Measurements from ENCODE around the gene RAX.

Gene RAX

DNA sequence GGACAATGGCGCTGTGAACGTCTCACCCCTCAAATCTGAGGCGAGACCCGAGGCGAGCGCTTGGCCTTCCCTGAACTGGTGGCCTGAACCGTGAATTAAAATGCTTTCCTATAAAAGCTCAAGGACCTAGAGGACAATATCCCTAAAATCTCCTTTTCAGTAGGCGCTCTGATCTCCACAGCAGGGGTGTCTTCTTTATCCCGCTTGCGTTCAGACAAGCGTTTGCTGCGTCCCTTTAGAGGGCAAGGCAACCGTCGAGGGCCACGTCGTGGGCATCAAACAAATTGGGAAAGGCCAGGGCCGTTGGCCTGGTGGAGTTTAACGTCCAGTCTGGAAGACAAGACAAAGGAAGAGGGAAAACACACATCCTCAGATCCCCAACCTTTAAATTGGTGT lies 1.3 kb upstream of the RAX start:
- TF ChIP-seq, protein P1, sequence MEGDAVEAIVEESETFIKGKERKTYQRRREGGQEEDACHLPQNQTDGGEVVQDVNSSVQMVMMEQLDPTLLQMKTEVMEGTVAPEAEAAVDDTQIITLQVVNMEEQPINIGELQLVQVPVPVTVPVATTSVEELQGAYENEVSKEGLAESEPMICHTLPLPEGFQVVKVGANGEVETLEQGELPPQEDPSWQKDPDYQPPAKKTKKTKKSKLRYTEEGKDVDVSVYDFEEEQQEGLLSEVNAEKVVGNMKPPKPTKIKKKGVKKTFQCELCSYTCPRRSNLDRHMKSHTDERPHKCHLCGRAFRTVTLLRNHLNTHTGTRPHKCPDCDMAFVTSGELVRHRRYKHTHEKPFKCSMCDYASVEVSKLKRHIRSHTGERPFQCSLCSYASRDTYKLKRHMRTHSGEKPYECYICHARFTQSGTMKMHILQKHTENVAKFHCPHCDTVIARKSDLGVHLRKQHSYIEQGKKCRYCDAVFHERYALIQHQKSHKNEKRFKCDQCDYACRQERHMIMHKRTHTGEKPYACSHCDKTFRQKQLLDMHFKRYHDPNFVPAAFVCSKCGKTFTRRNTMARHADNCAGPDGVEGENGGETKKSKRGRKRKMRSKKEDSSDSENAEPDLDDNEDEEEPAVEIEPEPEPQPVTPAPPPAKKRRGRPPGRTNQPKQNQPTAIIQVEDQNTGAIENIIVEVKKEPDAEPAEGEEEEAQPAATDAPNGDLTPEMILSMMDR (conservative IDR thresholded peaks at IDR 0.05; ENCODE audit: low read length) = no peak
- no peak for DNase-seq (ENCODE audit: low read depth)
- no peak overlapping the region for H3K4me3 ChIP-seq (ENCODE audit: low read length)

DNA sequence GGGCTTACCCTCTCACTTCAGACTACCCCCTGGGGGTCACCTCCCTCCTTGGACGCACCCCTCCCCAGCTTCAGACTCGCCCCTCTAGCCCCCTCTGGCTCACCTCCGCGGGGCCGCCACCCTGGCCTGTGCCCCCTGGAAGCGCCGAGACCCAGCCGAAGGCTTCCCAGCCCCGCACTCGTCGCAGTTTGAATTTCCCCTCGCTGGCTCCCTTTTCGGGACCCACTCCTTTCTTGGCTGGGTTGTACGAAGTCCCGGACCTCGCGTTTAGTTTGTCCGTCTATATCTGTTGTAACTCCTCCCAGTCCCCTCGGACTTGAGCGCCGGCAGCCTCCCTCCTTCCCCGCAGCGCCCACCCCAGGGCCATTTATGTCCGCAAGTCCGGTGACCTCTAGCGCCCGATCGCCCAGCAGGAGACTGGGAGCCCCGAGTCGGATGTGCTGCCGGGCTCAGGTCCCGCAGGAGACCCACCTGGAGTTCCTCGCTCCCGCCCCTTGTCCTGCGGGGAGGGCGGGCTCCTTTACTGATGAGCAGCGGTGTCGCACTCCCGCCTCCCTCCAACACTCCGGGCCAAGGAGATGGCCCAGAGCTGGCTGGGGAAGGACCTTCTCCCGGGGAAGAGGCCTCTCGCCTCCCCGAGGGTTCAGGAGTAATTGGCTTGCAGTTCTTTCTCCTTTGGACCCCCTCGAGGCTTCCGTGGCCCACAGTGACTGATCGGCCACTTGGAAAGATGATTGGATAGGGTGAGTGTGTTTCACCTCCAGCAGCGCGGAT lies 692 bp upstream of the RAX start:
- TF ChIP-seq, protein P1 (conservative IDR thresholded peaks at IDR 0.05; ENCODE audit: low read length) = no peak
- DNase-seq (ENCODE audit: low read depth) = no peak
- H3K4me3 ChIP-seq (ENCODE audit: low read length) = no peak overlapping the region

DNA sequence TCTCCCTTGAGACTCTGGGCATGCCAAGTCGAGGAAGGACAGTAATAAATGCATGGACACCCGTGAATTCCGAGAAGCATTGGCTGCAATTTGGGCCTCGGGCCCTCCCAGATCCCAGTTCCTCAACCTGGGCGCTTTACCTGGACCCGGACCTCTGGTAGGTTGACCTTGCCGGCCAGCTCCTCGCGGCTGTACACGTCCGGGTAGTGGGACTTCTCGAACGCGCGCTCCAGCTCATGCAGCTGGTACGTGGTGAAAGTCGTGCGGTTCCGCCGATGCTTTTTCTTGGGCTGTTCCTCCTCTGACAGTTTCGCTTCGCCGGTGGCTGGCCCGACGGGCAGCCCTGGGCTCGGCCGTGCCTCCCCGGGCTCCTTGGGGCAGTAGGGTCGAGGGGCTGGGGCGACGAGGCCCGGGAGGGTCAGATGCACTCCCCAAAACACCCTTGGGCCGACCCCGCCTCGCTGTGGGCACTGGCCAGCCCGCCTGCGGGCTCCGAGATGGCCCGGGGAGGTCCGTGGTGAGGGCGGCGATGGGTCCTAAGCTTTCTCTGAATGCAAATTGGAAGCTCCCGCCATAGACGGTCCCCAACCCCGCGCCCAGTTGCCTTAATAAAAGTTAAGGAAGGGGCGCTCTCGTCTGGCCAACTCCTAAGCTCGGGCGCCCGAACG lies 899 bp downstream of the RAX start:
- no peak for DNase-seq (ENCODE audit: low read depth)
- peak overlapping the region; percentile 26 for H3K4me3 ChIP-seq (ENCODE audit: low read length)
- TF ChIP-seq, protein P1 (conservative IDR thresholded peaks at IDR 0.05; ENCODE audit: low read length) = no peak

DNA sequence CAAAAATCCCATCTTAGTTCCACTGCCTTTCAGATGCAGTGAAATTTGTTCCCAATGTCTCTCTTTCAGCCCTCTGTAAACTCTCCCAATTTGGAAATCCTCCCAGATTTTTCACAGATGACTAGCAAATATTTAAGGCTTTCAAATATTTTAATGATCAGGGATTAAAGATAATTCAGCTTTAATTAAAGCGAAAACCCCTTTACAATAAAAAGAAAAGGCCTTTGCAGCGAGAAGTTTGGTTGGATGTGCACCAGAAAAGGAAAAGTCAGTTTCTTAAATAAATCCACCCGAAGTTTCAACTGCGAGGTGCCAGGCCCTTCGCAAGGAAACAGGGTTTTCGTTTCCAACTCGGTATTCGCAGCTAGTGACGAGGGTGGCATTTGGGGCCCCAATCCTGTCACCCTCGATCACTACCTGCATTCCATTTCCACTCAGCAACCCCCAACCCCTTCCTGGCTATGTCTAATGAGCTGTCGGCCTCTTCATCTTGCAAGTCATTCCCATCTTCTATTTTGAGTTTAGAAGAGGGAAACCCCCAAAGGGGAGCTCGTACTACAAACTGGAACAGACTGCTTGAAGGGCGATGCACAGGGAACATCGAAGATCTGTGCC lies 1.5 kb downstream of the RAX start:
- TF ChIP-seq, protein P1 (conservative IDR thresholded peaks at IDR 0.05; ENCODE audit: low read length) = no peak
- no peak overlapping the region for H3K4me3 ChIP-seq (ENCODE audit: low read length)
- DNase-seq (ENCODE audit: low read depth) = no peak

DNA sequence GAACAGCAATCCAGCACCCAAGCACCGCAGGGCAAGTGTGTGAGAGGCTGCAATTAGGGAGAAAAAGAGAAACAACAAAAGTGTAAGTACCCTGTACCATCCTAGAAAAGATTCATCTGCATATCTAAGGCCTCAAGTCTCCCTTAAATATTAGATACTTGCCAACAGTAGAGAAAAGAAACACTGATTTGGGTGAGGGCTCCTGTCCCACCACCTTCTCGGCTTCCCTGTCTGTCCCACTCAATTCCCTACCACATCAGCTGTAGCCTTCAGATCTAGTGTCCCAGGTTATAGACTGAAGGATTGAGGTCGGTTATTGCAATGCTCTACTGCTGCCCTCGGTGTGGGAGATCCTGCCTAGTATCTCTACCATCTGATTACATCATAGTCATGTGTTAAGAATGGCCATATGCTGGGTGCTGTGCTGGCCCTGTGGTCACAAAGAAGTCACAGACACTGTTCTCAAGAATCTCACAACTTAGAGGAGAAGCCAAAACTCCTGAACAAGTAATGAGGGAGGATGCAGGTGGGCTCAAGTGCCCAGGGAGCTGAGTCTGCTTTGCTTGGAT lies 2.5 kb downstream of the RAX start:
- no peak overlapping the region for H3K4me3 ChIP-seq (ENCODE audit: low read length)
- TF ChIP-seq, protein P1 (conservative IDR thresholded peaks at IDR 0.05; ENCODE audit: low read length) = no peak
- DNase-seq (ENCODE audit: low read depth) = no peak

DNA sequence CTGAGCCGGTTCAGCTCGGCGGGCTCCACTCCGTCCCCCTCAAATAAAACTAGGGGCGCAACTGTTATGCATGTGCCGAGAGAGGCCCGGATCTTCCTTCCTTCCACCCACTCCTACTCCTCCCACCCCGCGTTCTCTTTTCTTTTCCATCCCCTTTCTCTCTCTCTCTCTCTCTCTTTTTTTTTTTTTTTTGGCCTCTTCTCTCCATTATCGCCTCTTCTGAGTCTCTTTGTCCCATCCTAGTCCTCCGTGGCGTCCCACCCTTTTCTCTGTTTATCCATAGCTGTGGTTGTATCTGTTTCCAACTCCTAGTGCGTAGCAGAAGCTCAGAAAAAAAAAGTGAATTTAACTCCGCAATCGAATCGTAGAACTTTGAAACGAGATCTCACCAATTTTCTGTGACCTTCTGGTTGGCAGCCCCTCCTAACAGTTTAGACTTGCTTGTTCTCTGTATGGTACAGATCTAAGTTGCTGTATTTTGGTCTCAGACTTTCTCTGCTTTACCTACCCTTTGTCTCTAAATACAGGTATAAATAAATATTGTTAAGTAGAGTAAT lies 3.6 kb downstream of the RAX start:
- DNase-seq (ENCODE audit: low read depth) = no peak
- TF ChIP-seq, protein P1 (conservative IDR thresholded peaks at IDR 0.05; ENCODE audit: low read length) = no peak
- no peak overlapping the region for H3K4me3 ChIP-seq (ENCODE audit: low read length)

Data from AG10803 (cell line).